Neural progenitor cell (in vitro differentiated cells): ENCODE measurements around the gene ZNF366.

Experiments
- CTCF ChIP-seq: fragments of 200-600 bp; sonication (generic); IDR thresholded peaks from 2 replicates; pipeline ENCODE4 v1.5.1; 2017; ENCODE audit warnings: antibody characterized with exemption, mild to moderate bottlenecking
- EZH2phosphoT487 ChIP-seq: fragments of 200-600 bp; sonication (generic); IDR thresholded peaks from 2 replicates; pipeline ENCODE4 v1.6.1; 2017; ENCODE audit warnings: antibody characterized with exemption

- TF ChIP-seq CTCF (no peak), EZH2phosphoT487 (no peak)
These were observed 109.4 kb downstream of the ZNF366 start for GRCh38 chr5:72397836-72398235.
